ENCODE data around the gene NDUFAF8. TPM values are rescaled to one million over a fixed set of nuclear protein-coding genes. Genes with fewer than 3 reads are reported as not detected.

NDUFAF8 gene
- total RNA-seq, 4 donors from 2014 or later, result 1.8 to 31.9 (median 6.7) TPM

DNA sequence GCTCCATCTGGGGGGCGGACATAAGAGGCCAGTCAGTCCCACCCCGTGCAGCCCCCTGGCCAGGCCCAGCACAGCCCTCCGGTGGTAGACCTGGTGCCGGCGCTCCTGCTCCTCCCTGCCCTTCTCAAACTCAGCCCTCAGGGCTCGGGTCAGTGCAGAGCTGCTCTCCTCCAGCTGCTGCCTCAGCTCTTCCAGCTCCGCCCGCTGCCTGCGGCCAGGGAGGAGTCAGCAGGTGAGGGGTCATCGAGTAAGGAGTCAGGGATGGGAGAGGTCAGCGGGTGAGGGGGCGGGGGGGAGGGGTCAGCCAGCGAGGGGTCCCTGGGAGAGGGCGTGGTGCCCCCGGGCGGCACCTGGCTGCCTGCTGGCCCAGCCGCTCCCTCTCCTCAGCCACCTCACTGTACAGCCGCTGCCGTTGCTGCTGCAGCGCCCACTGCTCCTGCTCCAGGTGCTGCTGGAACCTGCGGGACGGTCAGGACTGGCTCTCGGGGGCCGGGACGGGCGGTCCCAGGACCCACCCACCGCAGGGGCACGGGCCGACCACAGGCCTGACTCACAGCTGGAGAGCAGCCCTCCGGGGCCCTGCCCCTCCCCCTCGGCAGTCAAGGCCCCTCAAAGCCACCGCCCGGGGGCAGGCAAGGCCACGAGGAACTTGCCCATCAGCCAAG lies 46.6 kb upstream of the NDUFAF8 start:
- DNase-seq, result no peak
- Histone ChIP-seq H3K36me3 (no peaks in the 10 kb centered on the region), H3K27ac (no peak overlapping the region), H3K27me3 (no peaks in the 10 kb centered on the region), H3K4me3 (no peak overlapping the region), H3K4me1 (no peaks in the 10 kb centered on the region), H3K9me3 (no peaks in the 10 kb centered on the region)
- TF ChIP-seq POLR2A (IDR thresholded peaks at IDR 0.05), result no peak
- TF ChIP-seq, protein P1, sequence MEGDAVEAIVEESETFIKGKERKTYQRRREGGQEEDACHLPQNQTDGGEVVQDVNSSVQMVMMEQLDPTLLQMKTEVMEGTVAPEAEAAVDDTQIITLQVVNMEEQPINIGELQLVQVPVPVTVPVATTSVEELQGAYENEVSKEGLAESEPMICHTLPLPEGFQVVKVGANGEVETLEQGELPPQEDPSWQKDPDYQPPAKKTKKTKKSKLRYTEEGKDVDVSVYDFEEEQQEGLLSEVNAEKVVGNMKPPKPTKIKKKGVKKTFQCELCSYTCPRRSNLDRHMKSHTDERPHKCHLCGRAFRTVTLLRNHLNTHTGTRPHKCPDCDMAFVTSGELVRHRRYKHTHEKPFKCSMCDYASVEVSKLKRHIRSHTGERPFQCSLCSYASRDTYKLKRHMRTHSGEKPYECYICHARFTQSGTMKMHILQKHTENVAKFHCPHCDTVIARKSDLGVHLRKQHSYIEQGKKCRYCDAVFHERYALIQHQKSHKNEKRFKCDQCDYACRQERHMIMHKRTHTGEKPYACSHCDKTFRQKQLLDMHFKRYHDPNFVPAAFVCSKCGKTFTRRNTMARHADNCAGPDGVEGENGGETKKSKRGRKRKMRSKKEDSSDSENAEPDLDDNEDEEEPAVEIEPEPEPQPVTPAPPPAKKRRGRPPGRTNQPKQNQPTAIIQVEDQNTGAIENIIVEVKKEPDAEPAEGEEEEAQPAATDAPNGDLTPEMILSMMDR (IDR thresholded peaks at IDR 0.05), result no peak
- intact Hi-C loops (cut with DNase I; ENCODE audit: low total_unique reads), result no loop called here

DNA sequence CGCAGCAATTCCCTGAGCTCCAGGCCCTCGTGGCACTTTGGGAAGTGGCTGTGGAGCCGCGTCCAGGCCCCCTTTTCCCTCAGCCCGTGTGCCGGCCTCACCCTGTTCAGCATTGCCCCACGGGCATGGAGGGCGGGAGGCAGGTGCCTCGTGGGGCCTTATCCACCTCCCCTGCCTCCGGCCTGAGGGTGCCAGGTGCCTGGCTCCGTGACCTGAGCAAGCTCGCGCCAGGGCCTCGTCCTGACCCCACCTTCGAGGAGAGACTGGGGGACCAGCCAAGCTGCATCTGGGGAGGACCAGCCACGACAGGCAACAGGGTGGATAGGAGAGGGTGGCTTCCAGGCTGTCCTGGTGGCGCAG lies 46.1 kb upstream of the NDUFAF8 start:
- no peaks in the 10 kb centered on the region for H3K36me3 ChIP-seq
- no peaks in the 10 kb centered on the region for H3K9me3 ChIP-seq
- H3K4me3 ChIP-seq, result no peak overlapping the region
- no peak for DNase-seq
- no peaks in the 10 kb centered on the region for H3K27me3 ChIP-seq
- H3K27ac ChIP-seq, result no peak overlapping the region
- intact Hi-C loops (cut with DNase I; ENCODE audit: low total_unique reads), result no loop called here
- TF ChIP-seq, protein P1 (IDR thresholded peaks at IDR 0.05), result no peak
- TF ChIP-seq POLR2A (IDR thresholded peaks at IDR 0.05), result no peak
- no peaks in the 10 kb centered on the region for H3K4me1 ChIP-seq

DNA sequence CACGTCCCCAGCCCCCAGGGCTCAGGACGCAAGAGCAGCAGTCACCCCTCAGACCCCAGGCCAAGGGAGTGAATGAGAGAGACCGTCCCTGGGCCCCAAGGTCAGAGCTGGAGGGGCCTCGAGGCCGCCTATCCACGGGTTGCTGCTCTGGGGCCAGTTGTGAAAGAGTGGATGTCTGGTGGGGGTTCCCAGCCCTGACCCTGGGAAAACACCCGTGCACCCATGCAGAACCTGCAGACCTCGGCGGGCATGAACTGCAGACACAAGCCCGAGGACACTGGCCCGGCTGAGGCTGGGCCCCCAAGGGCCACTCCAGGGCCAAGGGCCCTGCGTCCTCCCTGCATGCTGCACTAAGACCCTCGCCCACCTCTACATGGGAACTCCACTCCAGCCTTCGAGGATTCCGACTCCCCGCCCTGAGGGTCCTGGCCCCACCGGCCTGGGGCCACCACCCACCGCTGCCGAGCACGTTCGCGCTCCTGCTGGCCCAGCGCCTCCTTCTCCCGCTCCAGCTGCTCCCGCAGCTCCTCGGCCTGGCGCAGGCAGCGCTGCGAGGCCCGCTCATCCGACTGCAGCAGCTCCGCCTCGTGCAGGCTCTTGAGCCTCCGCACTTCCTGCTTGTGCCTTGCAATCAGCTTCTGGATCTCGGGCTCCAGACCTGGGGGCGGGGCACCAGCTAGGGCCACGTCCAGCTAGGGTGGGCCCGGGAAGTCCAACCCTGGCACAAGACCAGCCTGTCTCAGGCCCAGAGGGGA lies 45.5 kb upstream of the NDUFAF8 start:
- intact Hi-C loops (cut with DNase I; ENCODE audit: low total_unique reads), result no loop called here
- Histone ChIP-seq H3K4me3 (no peak overlapping the region), H3K9me3 (no peaks in the 10 kb centered on the region), H3K27me3 (no peaks in the 10 kb centered on the region), H3K4me1 (no peaks in the 10 kb centered on the region), H3K36me3 (no peaks in the 10 kb centered on the region), H3K27ac (no peak overlapping the region)
- TF ChIP-seq, protein P1 (IDR thresholded peaks at IDR 0.05), result no peak
- TF ChIP-seq POLR2A (IDR thresholded peaks at IDR 0.05), result no peak
- DNase-seq, result no peak

GRCh38 chr17:81194225-81194760 lies 44.8 kb upstream of the NDUFAF8 start:
- no peaks in the 10 kb centered on the region for H3K9me3 ChIP-seq
- H3K4me1 ChIP-seq, result no peaks in the 10 kb centered on the region
- intact Hi-C loops (cut with DNase I; ENCODE audit: low total_unique reads), result no loop called here
- no peaks in the 10 kb centered on the region for H3K27me3 ChIP-seq
- DNase-seq, result no peak
- TF ChIP-seq POLR2A (IDR thresholded peaks at IDR 0.05), result no peak
- TF ChIP-seq, protein P1 (IDR thresholded peaks at IDR 0.05), result no peak
- H3K27ac ChIP-seq, result no peak overlapping the region
- no peaks in the 10 kb centered on the region for H3K36me3 ChIP-seq
- H3K4me3 ChIP-seq, result no peak overlapping the region

Data from uterus (tissue), 4 donors.